A549 (cell line): ENCODE measurements around the gene CRTC2. TPM values are rescaled to one million over a fixed set of nuclear protein-coding genes. Genes with fewer than 3 reads are reported as not detected.

Experiments used
- ATAC-seq, 2 experiments: fragments of 200-7000 bp in 1 of 2; fragments of >200 bp in 1 of 2; cut with Nextera tagmentation in 1 of 2; cut with Tn5 transposase in 1 of 2; 3 replicates each; pipeline versions ENCODE4 v1.8.0 to v1.9.1; 2018 to 2020; ENCODE audit warnings: mild to moderate bottlenecking in 1 of 2, moderate library complexity in 1 of 2
- CTCF ChIA-PET: fragments of 300-600 bp; sonication (Branson Sonifier 250); formaldehyde crosslinking; extraction: SDS; loops from one replicate; lab custom pipeline; 2021; ENCODE audit warnings: antibody characterized with exemption, inconsistent platforms; lab: Yijun Ruan, JAX
- POLR2A ChIA-PET: fragments of 350-600 bp; formaldehyde crosslinking; extraction: SDS; loops from one replicate; lab custom pipeline; 2021; ENCODE audit warnings: antibody characterized with exemption, inconsistent platforms; lab: Yijun Ruan, JAX
- DNase-seq, 2 experiments: peaks; one replicate each; pipeline versions ENCODE4 v3.0.0 to v3.0.0-alpha.2; 2011 to 2016; ENCODE audit warnings: low read depth in 1 of 2, low spot score in 1 of 2
- FAIRE-seq: peaks from 2 replicates; lab custom pipeline; 2011; peaks lifted over from hg19 to GRCh38; lab: Jason Lieb, UNC
- H3K27ac ChIP-seq, 2 experiments: fragments of >200 bp; sonication (Bioruptor Twin); formaldehyde crosslinking; 3 replicates each; pipeline ENCODE4 v1.5.1; 2016 to 2017
- H3K4me1 ChIP-seq: fragments of >200 bp; sonication (Bioruptor Twin); formaldehyde crosslinking; 3 replicates; pipeline ENCODE4 v1.6.1; 2016
- H3K4me2 ChIP-seq: fragments of >200 bp; sonication (Bioruptor Twin); formaldehyde crosslinking; 3 replicates; pipeline ENCODE4 v1.6.1; 2016
- H3K4me3 ChIP-seq: fragments of >200 bp; sonication (Bioruptor Twin); formaldehyde crosslinking; 3 replicates; pipeline ENCODE4 v1.5.1; 2016
- H3K9me3 ChIP-seq: fragments of >200 bp; sonication (Bioruptor Twin); formaldehyde crosslinking; 3 replicates; pipeline ENCODE4 v1.6.1; 2016
- BHLHE40 ChIP-seq: IDR thresholded peaks from 2 replicates; pipeline ENCODE4 v1.6.1; 2012; ENCODE audit warnings: low read depth, low read length, inconsistent platforms
- CBX8 ChIP-seq: fragments of 200-600 bp; sonication (generic); IDR thresholded peaks from 2 replicates; pipeline ENCODE4 v1.6.1; 2016
- CHD4 ChIP-seq: fragments of 200-600 bp; sonication (generic); IDR thresholded peaks from 2 replicates; pipeline ENCODE4 v1.6.1; 2016; ENCODE audit warnings: antibody characterized with exemption, mild to moderate bottlenecking, borderline replicate concordance
- EP300 ChIP-seq, 2 experiments: fragments of >200 bp; sonication (Bioruptor Twin); formaldehyde crosslinking; IDR thresholded peaks; 2 replicates in 1 of 2; 3 replicates in 1 of 2; pipeline ENCODE4 v1.6.1; 2016 to 2017
- FOSB ChIP-seq: fragments of 250-450 bp; sonication (Bioruptor Pico); IDR thresholded peaks from 2 replicates; pipeline ENCODE4 v1.5.0; 2020; ENCODE audit warnings: mild to moderate bottlenecking, moderate library complexity
- FOSL2 ChIP-seq, 2 experiments: fragments of 450-650 bp in 1 of 2; fragments of >200 bp in 1 of 2; sonication (Bioruptor Twin) in 1 of 2; formaldehyde crosslinking; IDR thresholded peaks; 2 replicates each; pipeline versions ENCODE4 v1.5.0 to v1.6.1; 2016 to 2020; ENCODE audit warnings: mild to moderate bottlenecking in 1 of 2, moderate library complexity in 1 of 2
- GATA3 ChIP-seq: IDR thresholded peaks from 2 replicates; pipeline ENCODE4 v1.6.1; 2012; ENCODE audit warnings: borderline replicate concordance
- HDAC2 ChIP-seq: fragments of 200-600 bp; sonication (generic); IDR thresholded peaks from 2 replicates; pipeline ENCODE4 v1.6.1; 2016
- HEYL ChIP-seq: fragments of 250-450 bp; sonication (Bioruptor Pico); IDR thresholded peaks from 2 replicates; pipeline ENCODE4 v1.8.0; 2021; ENCODE audit warnings: mild to moderate bottlenecking, moderate library complexity
- JUN ChIP-seq, 2 experiments: fragments of >200 bp; sonication (Bioruptor Twin); formaldehyde crosslinking; IDR thresholded peaks; 2 replicates in 1 of 2; 3 replicates in 1 of 2; pipeline ENCODE4 v1.6.1; 2016 to 2017
- MYC ChIP-seq: IDR thresholded peaks from 2 replicates; pipeline ENCODE4 v1.6.1; 2012; ENCODE audit warnings: mild to moderate bottlenecking, inconsistent platforms, low read length, improper control_type of control experiment, borderline replicate concordance
- NFE2L2 ChIP-seq: fragments of 150-350 bp; conservative IDR thresholded peaks from 2 replicates; pipeline ENCODE4 v1.6.1; 2014; ENCODE audit warnings: low read length
- RCOR1 ChIP-seq: fragments of 150-350 bp; IDR thresholded peaks from 2 replicates; pipeline ENCODE4 v1.6.1; 2014; ENCODE audit warnings: antibody characterized with exemption, low read length, low read depth
- RFX5 ChIP-seq: fragments of 450-650 bp; IDR thresholded peaks from 2 replicates; pipeline ENCODE4 v1.7.1; 2014; ENCODE audit warnings: antibody characterized with exemption, mild to moderate bottlenecking, moderate library complexity
- SMC3 ChIP-seq: fragments of >200 bp; sonication (Bioruptor Twin); formaldehyde crosslinking; IDR thresholded peaks from 3 replicates; pipeline ENCODE4 v1.6.1; 2018; ENCODE audit warnings: inconsistent platforms
- SREBF2 ChIP-seq: fragments of 450-650 bp; IDR thresholded peaks from 2 replicates; pipeline ENCODE4 v1.6.1; 2014; ENCODE audit warnings: mild to moderate bottlenecking, moderate library complexity
- TFCP2L1 ChIP-seq: fragments of 250-450 bp; sonication (Bioruptor Pico); IDR thresholded peaks from 2 replicates; pipeline ENCODE4 v1.5.0; 2021; ENCODE audit warnings: mild to moderate bottlenecking
- TP53 ChIP-seq: fragments of 250-450 bp; sonication (Bioruptor Pico); IDR thresholded peaks from 2 replicates; pipeline ENCODE4 v1.5.0; 2021; ENCODE audit warnings: mild to moderate bottlenecking, moderate library complexity
- ZC3H11A ChIP-seq: fragments of 450-650 bp; IDR thresholded peaks from 2 replicates; pipeline ENCODE4 v1.6.1; 2014; ENCODE audit warnings: antibody characterized with exemption, mild to moderate bottlenecking
- ZFP36 ChIP-seq: fragments of 450-650 bp; IDR thresholded peaks from 2 replicates; pipeline ENCODE4 v1.6.1; 2014; ENCODE audit warnings: borderline replicate concordance; ENCODE audit not compliant: partially characterized antibody
- WGBS: methylation state at CpG from one replicate; pipeline ENCODE4 v1.1.6; 2017; ENCODE audit errors: missing lambda C conversion rate; 5-methylcytosine and 5-hydroxymethylcytosine counted together
- polyA plus RNA-seq, 4 experiments: library from polyadenylated mRNA; depleted of rRNA in 3 of 4; stranded (reverse); fragments of >200 nt; fragmentation: RNase III in 1 of 4; extraction: RNeasy Plus Mini Kit Qiagen cat#74134 plus additional on column Dnase treatment in 1 of 4; gene quantifications; 2 replicates in 3 of 4; 3 replicates in 1 of 4; pipeline ENCODE4 v1.2.3, GENCODE V29; 2011 to 2017
- TF ChIP-seq, protein P1 (sequence below): fragments of >200 bp; sonication (Bioruptor Twin); formaldehyde crosslinking; IDR thresholded peaks from 2 replicates; pipeline ENCODE4 v1.6.1; 2016
- TF ChIP-seq, protein P2 (sequence below): fragments of 450-650 bp; IDR thresholded peaks from 2 replicates; pipeline ENCODE4 v1.6.1; 2014; ENCODE audit warnings: antibody characterized with exemption
- TF ChIP-seq, protein P3 (sequence below): IDR thresholded peaks from 2 replicates; pipeline ENCODE4 v1.6.1; 2012; ENCODE audit warnings: low read depth, borderline replicate concordance
- TF ChIP-seq, protein P4 (sequence below): IDR thresholded peaks from 2 replicates; pipeline ENCODE4 v1.6.1; 2012
- TF ChIP-seq, protein P5 (sequence below): fragments of 250-450 bp; sonication (Bioruptor Pico); IDR thresholded peaks from 2 replicates; pipeline ENCODE4 v1.5.0; 2021; ENCODE audit warnings: mild to moderate bottlenecking, moderate library complexity, borderline replicate concordance

CRTC2 gene
- polyA plus RNA-seq, 2 of the 4 experiments (the other 2 are of a cell fraction): 19.7 to 22.3 TPM

DNA sequence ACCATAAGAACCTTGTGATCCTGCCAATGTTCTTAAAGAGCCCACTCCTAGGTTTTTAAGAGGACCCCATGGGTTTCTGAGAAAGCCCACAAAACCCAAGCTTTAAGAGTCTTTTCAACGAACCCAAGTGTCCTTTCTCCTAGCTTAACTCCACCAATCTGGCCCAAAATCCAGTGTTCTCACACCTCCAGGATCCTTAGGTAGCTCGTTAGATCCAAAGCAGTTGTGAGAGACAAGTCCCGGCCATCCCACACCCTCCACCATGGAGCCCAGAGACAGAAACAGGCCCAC lies 13.6 kb downstream of the CRTC2 start (continued):
- TF ChIP-seq, protein P1, sequence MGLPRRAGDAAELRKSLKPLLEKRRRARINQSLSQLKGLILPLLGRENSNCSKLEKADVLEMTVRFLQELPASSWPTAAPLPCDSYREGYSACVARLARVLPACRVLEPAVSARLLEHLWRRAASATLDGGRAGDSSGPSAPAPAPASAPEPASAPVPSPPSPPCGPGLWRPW: no peak
- no peak for TF ChIP-seq TFCP2L1
- no peak for TF ChIP-seq JUN (IDR thresholded peaks at IDR 0.05)
- TF ChIP-seq ZC3H11A: no peak
- TF ChIP-seq CHD4: no peak
- TF ChIP-seq, all 56 proteins: peak for 0

DNA sequence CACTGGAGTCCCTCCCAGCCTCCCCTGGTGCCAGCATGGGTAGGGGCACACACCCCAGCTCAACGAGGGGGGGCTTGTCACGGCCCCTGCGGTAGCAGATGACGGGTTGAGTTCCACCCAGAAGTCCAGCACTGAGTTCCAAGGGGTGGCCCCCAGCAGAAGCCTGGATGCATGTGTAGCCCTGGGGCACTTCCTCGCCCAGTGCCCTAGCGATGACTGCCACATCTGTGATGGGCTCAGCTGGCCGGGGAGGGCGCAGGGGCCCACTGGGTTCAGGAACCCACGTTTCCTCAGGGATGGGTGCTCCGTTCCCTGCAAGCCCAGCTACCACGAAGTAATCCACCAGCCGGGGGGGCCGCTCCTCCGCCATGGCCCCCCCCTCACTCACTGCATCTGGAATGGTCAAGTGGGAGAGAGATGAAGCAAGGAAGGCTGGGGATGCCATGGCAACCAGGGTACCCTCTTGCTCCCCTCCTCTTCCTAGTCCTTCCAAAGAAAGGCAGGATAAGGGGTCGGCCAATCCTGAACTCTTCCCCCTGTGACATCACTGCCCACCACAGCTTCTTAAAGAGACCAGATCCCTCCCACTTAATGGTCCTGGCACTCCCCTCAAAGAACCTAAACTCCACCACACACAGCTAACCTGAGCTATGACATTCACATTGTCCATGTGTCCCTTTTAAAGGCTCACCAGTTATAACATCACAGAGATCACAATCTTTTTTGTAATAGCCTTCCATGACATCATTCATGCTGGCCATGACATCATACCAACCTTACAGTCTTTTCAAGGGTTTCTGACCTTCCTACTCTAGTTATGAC lies 14.2 kb downstream of the CRTC2 start:
- POLR2A ChIA-PET: interaction anchor here (1.7 kb wide), 1 partner anchor 22 kb away, joined by 7 read pairs; the partner anchor contains the start of gene GATAD2B
- no peak for FAIRE-seq

DNA sequence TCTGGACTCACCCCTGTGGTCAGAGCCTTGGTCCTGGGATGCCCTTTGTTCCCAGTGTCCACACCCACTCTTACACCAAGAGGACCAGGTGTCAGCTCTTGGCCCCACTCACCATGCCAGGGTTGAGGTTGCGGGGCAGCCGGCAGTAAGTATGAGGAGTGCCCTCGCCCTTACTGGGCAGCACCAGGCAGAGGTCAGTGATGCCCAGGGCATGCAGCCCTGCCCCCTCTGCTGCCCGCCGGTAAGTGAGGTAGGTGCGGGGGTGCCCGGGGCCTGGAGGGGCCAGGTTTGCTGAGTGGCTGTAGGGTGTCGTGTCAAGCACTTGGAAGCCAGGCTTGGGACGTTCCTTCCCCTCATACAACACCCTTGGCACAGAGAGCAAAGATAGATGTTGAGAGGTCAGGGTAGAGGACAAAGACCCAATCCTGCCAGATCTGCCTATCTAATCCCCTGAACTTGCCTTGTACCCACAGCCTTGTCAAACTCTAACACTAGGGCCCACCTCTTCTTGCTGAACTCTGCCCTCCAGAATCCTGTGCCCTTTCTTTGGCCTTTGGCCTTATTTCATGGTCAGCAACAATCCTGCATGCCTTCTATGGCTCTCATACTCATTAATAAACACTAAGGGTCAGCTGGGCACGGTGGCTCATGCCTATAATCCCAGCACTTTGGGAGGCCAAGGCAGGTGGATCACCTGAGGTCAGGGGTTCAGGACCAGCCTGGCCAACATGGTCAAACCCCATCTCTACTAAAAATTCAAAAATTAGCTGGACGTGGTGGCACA lies 15.5 kb downstream of the CRTC2 start:
- POLR2A ChIA-PET: no interaction called here
- 97% methylated on average over 10 of the region's 11 CpGs for WGBS
- TF ChIP-seq CBX8 (no peak), NFE2L2 (no peak), ZC3H11A (no peak), ZFP36 (no peak), FOSB (CRISPR knock-in tag) (no peak), SREBF2 (no peak), FOSL2 (IDR thresholded peaks at IDR 0.05) (no peak), FOSL2 (CRISPR knock-in tag; IDR thresholded peaks at IDR 0.05) (no peak), SMC3 (no peak), BHLHE40 (no peak), RCOR1 (no peak), HEYL (CRISPR knock-in tag) (no peak), MYC (no peak), RFX5 (no peak)
- TF ChIP-seq, protein P2, sequence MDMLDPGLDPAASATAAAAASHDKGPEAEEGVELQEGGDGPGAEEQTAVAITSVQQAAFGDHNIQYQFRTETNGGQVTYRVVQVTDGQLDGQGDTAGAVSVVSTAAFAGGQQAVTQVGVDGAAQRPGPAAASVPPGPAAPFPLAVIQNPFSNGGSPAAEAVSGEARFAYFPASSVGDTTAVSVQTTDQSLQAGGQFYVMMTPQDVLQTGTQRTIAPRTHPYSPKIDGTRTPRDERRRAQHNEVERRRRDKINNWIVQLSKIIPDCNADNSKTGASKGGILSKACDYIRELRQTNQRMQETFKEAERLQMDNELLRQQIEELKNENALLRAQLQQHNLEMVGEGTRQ: no peak
- TF ChIP-seq, protein P3, sequence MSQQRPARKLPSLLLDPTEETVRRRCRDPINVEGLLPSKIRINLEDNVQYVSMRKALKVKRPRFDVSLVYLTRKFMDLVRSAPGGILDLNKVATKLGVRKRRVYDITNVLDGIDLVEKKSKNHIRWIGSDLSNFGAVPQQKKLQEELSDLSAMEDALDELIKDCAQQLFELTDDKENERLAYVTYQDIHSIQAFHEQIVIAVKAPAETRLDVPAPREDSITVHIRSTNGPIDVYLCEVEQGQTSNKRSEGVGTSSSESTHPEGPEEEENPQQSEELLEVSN: no peak
- TF ChIP-seq, protein P4, sequence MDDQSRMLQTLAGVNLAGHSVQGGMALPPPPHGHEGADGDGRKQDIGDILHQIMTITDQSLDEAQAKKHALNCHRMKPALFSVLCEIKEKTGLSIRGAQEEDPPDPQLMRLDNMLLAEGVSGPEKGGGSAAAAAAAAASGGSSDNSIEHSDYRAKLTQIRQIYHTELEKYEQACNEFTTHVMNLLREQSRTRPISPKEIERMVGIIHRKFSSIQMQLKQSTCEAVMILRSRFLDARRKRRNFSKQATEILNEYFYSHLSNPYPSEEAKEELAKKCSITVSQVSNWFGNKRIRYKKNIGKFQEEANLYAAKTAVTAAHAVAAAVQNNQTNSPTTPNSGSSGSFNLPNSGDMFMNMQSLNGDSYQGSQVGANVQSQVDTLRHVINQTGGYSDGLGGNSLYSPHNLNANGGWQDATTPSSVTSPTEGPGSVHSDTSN: no peak
- TF ChIP-seq, protein P5, sequence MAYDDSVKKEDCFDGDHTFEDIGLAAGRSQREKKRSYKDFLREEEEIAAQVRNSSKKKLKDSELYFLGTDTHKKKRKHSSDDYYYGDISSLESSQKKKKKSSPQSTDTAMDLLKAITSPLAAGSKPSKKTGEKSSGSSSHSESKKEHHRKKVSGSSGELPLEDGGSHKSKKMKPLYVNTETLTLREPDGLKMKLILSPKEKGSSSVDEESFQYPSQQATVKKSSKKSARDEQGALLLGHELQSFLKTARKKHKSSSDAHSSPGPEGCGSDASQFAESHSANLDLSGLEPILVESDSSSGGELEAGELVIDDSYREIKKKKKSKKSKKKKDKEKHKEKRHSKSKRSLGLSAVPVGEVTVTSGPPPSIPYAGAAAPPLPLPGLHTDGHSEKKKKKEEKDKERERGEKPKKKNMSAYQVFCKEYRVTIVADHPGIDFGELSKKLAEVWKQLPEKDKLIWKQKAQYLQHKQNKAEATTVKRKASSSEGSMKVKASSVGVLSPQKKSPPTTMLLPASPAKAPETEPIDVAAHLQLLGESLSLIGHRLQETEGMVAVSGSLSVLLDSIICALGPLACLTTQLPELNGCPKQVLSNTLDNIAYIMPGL (CRISPR knock-in tag): no peak

More for the DNA sequence above, 14.2 kb downstream of the CRTC2 start:
- Histone ChIP-seq H3K9me3 (no peaks in the 10 kb centered on the region), H3K27ac (peak overlapping the region in 1 of 2 experiments; percentile 99; a peak in 3 of 6 replicates), H3K4me1 (peaks cover 16% of the 10 kb centered on the region), H3K4me3 (no peak overlapping the region), H3K4me2 (peak overlapping the region; percentile 89)
- 88% methylated on average over 14 of the region's 15 CpGs for WGBS
- CTCF ChIA-PET: interaction anchor here (0.6 to 5.8 kb wide), 12 partner anchors 9 to 435 kb away, joined by 3 to 75 read pairs (median 5); partner anchors contain the start of genes CREB3L4, CRTC2 and RAB13
- no peak for DNase-seq
- TF ChIP-seq TP53 (CRISPR knock-in tag): no peak
- TF ChIP-seq, protein P5 (CRISPR knock-in tag): no peak
- TF ChIP-seq HDAC2: no peak
- no peak for TF ChIP-seq EP300 (IDR thresholded peaks at IDR 0.05)
- TF ChIP-seq BHLHE40: no peak
- TF ChIP-seq GATA3: no peak
- TF ChIP-seq HEYL (CRISPR knock-in tag): no peak
- no peak for ATAC-seq

More for the DNA sequence above, 15.5 kb downstream of the CRTC2 start:
- H3K27ac ChIP-seq: no peak overlapping the region
- no peak for DNase-seq
- peaks cover 16% of the 10 kb centered on the region for H3K4me1 ChIP-seq
- CTCF ChIA-PET: interaction anchor here (1.6 to 5.8 kb wide), 4 partner anchors 14 to 44 kb away, joined by 4 to 75 read pairs (median 14); partner anchors contain the start of genes CRTC2 and RAB13
- ATAC-seq: no peak
- no peak overlapping the region for H3K4me3 ChIP-seq
- no peaks in the 10 kb centered on the region for H3K9me3 ChIP-seq
- no peak for FAIRE-seq
- H3K4me2 ChIP-seq: no peak overlapping the region
